Activated CD4-positive, alpha-beta T cell treated with anti-CD3 and anti-CD28 coated beads for 4 hours (primary cell): Measurements from ENCODE around the gene PNPLA2.

Source experiments
- DNase-seq, 2 donors: peaks; one replicate each; pipeline ENCODE4 v3.0.0-alpha.2; 2020

PNPLA2 gene

DNA sequence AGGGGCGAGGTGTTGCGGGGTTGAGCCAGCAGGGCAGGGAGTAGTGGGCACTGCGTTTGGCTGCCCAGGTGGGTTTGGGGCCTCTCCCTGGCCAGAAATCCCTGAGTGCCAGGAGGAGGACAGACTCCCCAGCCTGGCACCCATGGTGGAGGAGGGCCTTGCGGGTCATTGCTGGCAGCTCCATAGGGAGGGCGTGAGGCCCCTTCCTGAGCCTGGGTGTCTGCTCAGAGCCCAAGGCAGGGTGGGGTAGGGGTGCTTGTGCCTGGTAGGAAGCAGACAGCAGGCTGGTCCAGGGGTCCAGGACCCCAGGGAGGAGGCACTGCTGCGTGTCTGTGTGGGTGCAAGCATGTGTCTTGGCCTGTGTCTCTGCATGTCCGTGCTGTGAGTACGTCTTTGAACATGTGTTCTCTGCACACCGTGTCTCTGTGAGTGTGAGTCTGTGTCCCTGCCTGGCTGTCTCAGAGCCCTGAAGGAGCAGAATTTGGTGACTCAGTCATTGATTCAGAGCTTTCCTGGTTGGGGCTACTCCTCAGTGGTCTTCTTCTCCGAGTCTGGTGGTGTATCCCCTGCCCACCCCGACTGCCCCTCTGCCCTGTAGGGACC lies 27.9 kb downstream of the PNPLA2 start:
- no peak for DNase-seq

DNA sequence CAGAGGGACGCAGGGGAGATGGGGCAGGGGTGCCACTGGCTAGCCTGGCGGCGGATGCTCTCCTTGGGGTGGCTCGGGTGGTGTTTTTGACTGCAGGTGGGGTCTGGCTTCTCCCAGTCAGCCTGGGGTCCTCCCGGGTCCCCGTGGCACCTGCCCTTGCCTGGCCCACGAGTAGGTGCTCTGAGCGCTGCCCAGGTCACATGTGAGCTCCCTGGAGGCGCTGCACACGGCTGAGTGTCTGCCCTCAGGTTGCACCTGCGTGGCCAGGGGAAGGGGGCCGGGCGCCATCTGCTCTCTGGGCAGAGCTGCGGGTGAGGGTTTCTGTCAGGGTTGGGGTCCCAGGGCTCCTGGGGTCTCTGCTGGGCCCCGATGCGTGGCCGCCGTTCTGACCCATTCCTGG lies 29.2 kb downstream of the PNPLA2 start:
- DNase-seq = no peak

GRCh38 chr11:848380-848931 lies 29.7 kb downstream of the PNPLA2 start:
- DNase-seq = peak; percentile 58 to 63

GRCh38 chr11:849104-849824 lies 30.6 kb downstream of the PNPLA2 start:
- DNase-seq = peak in 1 of 2 donors; percentile 40

GRCh38 chr11:849951-850774 lies 31.4 kb downstream of the PNPLA2 start:
- DNase-seq = no peak

GRCh38 chr11:850775-851763 lies 32.4 kb downstream of the PNPLA2 start:
- no peak for DNase-seq

GRCh38 chr11:852762-853161 lies 34.0 kb downstream of the PNPLA2 start:
- DNase-seq = no peak

DNA sequence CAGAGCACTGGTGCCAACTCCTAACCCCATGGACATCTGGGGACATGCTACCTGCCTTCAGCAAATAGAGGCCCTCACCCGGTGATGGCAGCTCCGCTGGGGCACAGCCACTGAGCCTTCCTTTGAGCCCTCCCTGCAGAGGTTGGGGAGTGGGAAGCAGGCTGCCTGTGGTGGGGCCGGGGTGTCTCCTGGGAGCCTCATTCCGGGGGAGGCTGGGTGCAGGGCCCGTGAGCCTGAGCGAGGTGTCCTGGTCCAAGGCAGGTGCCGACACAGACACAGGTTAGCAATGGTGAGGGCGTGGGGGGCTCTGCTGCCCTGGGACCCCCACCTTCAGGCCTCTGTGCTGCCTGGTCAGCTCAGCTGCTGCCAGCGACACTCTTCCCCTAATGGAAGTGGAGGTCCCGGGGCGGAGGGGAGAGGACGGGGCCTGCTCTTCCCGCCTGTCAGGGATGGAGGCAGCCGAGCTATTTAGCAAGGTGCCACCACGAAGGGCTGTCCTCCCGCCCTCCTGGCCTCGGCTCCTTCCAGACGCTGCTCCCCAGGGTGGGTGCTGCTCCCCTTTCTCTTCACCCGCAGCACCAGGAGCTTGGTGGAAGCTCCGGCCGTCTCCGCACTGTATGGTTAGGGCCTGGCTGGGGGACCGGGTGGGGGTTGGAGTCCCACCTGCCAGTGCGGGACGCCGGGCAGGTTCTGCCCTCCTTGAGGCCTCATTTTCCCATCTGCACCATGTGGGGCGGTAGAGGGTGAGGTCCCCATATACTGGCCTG lies 35.2 kb downstream of the PNPLA2 start:
- DNase-seq = no peak

DNA sequence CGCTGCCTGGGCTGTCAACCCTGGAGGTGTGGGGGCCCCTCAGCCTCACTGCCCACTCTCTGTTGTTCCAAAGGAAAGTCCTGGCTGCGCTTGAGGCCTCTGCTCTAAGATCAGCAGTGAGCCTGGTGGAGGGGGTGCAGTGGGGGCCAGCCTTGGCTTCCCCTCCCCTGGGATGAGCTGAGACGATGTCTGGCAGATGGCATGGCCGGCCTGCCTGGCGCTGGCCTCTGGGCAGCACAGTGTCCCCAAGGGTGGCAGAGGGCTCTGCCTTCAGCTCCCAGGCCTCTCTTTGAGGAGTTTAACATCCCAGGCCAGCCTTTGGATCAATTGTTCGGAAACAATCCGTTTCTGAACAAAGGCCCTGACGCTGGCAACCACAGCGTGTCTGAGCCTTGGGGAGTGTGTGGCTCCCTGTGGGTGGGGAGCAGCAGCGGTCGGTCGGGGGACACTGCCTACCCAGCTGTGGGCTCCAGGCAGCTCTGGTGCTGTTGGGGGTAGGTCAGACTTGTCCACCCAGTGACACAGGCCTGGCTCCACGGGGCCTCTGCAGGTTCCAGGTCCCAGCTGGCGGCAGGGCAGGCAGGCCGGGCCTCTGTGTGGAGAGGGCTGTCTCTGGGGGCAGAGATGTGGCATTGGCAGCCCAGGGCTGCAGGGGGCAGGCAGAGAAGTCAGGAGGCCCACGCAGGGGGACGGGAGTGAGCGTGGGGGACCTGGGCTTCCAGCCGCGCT lies 36.1 kb downstream of the PNPLA2 start:
- DNase-seq = no peak

- no peak for DNase-seq
Observed at GRCh38 chr11:855330-855674, 36.6 kb downstream of the PNPLA2 start.

GRCh38 chr11:855796-856195 lies 37.1 kb downstream of the PNPLA2 start:
- DNase-seq = no peak

- DNase-seq = no peak
Observed at GRCh38 chr11:856397-856796, 37.7 kb downstream of the PNPLA2 start.

DNA sequence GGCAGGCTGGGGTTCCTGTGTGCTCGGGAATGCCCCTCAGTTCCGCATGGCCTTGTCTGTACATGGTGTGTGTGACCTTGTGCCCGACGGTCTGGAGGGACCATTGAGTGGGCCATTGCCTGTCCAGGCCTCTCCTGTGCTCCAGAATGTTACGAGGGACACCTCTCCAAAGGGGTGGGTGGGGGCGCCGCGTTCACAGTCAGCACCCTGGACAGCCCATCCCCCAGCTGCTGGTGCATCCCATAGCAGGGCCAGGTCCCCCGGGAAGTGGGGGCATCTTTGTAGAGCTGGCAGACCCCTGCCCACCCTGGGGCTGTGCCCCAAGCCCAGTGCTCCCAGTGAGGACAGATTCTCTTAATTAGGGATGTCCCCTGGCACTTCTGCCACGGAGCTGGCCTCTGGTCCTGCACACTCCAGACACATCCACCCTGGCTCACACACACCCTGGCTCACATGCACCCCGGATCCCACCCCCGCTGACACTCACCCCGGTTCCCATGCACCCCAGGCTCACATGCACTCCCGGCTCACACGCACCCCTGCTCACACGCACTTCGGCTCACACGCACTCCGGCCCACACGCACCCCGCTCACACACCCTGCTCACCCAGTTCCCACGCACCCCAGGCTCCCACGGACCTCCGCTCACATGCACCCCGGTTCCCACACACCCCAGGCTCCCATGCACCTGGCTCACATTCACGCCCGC lies 39.5 kb downstream of the PNPLA2 start:
- DNase-seq = no peak

DNA sequence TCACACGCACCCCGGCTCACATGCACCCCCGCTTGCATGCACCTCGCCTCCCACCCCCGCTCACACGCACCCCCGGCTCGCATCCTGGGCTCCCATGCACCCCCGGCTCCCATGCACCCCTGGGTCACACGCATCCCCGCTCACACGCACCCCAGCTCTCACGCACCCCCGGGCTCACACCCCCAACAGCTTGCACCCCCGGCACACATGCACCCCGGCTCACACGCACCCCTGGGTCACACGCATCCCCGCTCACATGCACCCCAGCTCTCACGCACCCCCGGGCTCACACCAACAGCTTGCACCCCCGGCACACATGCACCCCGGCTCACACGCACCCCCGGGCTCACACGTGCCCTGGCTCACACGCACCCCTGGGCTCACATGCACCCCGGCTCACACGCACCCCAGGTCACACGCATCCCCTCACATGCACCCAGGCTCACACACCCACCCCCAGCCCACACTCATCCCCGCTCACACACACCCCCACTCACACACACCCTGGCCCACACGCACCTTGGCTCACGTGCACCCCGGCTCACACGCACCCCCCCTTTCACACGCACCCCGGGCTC lies 40.1 kb downstream of the PNPLA2 start:
- DNase-seq = no peak

- DNase-seq = no peak
Observed at GRCh38 chr11:859394-860131, 40.8 kb downstream of the PNPLA2 start.

DNA sequence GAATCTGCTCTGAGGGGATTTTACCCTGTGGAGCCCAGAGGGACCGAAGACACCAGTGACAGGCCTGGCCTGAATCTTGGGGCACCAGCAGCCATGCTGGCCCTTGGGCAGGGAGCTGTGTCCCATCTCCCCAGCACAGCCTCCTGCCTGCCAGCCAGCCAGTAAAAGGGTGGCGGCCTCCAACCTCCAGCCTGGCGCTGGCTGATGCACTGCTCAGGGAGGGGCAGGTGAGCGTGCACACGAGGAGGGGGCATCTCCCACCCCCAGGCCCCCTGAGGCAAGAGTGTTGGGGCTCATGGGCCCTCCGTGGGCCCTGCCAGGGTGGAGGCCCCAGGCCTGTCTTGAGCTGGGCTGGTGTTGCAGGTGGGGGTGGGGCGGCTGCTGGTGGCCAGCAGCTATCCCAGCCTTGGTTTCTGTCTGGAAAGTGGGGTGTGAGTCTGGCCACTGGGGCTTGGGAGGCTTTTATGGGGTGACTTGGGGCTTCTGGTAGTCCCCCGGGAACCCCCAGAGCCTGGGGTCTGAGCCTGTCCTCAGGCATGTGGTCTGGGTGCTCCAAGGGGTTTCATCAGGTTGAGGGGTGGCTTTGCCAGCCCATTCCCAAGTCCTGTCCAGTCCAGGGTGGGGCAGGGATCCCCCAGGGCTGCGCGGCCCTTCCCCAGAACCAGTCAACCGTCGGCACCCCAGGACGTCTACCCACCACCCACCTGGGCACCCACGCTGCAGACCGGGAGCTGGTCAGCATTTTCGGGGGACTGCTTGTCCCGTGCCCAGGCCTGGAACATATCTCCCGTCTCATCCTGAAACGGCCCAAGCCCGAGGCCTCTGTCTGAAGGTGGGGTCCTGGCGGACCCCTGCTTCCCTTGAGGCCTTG lies 41.8 kb downstream of the PNPLA2 start:
- no peak for DNase-seq

GRCh38 chr11:861105-861479 lies 42.4 kb downstream of the PNPLA2 start:
- no peak for DNase-seq

DNA sequence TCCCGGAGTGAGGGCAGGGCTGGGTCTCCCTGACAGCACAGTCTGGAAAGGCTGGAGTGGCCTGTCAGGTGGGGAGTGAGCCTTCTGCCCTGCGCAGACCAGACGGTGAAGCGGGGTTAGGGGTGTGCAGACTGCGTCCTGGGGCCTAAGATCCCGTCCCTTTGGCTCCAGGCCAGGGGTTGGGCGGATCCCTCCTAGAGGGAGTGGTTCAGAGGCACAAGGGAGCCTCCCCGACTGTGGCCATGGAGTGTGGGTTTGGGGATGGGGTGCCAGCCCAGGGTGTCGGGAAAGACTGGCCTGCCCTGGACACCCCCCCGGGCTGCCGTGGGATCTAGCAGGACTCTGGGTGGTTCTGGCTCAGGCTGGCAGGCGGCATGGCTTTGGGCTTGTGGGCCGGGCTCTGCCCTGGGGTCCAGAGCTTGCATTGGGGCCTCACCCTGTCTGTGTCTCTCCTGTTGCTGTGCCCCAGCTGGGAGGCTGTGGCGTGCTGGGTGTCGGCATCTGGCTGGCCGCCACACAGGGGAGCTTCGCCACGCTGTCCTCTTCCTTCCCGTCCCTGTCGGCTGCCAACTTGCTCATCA lies 43.5 kb downstream of the PNPLA2 start:
- DNase-seq = no peak
